ENCODE measurements around the gene FAM227B.
"Not testable (repeated sequence)": the region's sequence is repeated elsewhere in the genome, so short reads cannot be mapped to it uniquely, and the experiment has no call there.

The FAM227B gene

DNA sequence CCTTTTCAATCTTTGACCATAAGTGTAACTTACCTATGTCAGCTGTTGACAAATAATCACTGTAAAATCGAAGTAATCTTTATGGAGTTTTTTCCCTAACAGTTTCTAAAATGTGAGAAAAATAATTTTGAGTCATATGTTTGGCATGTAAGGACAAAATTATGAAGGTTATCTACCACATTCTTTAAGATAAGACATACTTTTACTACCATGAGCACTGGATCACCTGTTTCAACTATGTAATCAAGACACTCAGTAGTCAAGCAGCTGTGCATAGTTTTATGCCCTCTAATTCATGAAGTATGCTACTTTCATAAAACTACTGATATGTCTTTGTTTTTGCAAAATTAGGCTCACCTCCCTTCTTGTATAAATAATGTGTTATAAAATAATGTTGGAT is 185.4 kb downstream of the FAM227B start:
- DNase-seq, result no peak

DNA sequence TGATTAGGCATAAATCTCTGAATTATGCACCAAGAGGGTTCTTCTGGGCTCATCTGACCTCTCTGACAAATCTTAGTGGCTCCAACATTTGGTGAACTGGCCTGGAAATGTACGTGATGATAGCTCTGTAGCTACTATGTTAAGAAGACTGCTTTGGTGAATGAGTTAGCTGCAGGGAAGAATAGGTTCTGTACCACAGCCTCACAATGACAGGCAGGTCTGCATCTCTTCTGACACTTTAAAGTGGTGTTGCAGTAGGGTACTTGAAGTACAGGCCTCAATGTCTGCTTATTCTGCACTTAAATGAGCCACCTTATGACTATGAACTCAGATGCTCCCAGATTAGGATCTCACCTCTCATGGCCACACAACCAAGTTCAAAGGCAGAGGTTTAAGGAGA is 190.6 kb downstream of the FAM227B start:
- DNase-seq, result no peak

DNA sequence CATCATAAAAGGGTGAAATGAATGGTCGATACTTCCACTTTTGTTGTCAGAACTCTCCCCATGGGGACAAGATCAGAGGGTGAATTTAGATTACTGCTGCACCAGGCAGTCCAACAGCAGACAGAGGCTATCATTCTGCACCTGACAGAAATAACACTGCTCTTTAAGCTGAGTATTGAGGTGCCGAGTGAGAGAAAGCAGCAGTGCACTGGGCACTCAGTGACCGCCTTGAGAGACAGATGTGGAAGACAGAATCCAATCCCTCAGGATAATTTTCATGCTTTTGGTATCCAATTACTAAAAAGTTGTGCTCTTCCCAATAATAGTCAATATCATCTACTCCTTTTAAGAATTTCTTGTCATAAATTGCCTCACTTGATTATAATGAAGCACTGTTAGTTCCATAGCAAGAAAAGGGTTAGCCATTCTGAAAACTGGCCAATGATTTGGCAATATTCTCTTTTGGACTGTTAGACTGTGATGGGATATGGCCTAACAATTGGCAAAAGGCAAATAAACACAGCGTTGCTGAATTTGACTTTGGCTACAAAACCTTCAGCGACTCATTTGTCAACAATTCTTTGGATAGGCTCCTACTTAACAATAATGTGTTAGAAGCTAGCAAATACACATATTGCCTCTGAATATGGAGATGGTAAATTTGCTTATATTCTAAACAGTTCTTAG is 192.1 kb downstream of the FAM227B start:
- no peak for DNase-seq

DNA sequence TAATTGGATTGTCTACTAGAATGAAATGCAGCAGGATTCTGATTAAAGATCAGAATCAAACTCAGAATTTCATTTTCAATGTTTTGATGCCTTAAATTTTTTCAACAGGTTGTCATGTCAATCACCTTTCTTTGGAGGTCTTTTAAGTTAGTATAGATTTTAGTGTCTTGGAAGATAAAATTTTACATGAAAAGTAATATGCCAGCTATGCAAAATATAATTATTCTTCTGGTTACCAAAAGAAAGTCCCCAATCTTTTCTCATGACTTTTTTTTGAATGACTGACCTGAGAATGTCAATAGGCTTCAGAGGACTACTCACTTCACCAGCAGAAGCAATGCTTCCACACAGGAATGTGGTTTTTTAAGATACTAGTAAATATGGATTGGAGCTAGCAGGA is 193.2 kb downstream of the FAM227B start:
- no peak for DNase-seq

DNA sequence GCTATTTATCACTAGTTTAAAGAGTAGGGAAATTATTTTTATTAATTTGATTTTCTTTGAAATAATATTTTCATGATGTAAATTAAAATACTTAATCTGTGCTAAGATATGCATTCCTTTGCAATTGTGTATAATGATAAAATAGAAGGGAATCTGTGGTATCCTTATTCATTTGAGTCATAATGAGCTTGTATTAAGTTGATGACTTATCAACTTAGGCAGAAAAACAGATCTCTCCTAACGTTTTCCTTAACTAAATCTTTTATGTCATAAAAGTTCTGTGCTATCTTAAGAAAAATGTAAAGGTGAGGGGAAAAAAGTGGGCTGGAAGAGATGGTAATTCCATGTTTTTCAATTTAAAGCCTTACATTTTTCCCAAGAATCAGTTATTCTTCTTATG is 195.7 kb downstream of the FAM227B start:
- no peak for DNase-seq

DNA sequence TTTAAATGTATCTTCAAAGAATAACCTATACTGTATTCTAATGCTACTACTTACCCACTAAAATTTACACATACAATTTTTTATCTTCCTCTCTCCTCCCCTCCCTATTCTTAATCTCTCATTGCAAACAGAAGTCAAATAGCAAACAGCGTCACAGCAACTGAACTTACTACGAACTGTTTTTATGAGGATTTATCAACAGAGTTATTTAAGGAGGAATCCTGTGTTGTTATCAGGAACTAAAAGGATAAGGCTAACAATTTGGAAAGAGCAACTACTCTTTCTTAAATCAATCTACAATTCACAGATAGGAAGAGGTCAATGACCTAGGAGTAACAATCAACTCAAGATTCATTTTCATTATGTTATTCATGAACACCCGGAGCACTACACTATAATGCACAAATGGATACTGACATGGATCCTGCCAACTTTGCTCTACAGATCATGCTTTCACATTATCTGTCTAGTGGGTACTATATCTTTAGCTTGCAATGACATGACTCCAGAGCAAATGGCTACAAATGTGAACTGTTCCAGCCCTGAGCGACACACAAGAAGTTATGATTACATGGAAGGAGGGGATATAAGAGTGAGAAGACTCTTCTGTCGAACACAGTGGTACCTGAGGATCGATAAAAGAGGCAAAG is 196.6 kb downstream of the FAM227B start:
- no peak for DNase-seq

DNA sequence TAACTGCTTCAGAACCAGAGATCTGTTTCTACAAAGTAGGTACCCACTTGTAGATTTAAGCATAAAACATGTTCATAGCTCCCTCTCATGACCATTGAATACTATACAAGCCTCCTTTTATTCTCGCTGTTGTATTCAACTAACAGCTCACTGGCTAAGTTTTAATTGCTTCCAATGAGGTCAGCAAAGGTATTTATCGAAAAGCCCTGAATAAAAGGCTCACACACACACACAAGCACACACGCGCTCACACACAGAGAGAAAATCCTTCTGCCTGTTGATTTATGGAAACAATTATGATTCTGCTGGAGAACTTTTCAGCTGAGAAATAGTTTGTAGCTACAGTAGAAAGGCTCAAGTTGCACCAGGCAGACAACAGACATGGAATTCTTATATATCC is 197.6 kb downstream of the FAM227B start, which contains the start of gene FGF7:
TSS of gene FGF7 (plus strand) at position 222 of the 400 bp plus-strand sequence. CDS start 1,056 bp downstream, outside the sequence.
- DNase-seq, result no peak

DNA sequence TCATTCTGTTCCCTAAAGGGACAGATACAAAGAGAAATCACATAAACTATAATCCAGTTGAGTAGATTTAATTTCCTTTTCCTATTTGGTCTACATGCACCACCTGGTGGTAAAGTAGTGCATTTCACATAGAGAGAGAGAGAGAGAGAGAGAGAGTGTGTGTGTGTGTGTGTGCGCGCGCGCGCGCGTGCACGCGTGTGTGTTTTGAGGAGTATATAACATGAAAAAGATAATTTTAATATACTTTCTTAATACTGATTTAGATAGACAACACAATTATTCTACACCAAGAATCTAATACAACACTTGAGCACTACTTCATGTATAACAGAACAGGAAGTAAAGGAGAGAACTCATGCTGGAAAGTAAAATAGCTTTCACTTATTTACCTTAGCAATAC is 198.6 kb downstream of the FAM227B start:
- peak; percentile 59 for DNase-seq

DNA sequence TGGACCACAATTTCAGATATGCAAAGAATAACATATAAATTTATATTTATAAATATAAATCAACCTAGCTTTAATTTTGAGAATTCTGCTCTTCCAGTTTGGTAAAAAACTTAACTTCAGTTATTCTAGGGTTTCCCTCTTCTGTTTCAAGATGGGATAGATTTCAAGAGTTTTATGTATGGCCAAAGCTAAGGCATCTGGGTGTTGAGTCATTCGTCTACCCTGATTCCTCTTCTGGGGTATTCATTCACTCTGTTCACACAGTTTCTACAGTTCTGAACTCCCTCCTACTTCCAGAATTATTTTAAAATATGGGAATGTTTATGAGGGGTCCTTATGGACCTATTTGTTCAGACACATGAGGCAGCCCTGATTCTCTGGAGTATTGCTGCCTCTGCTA is 201.8 kb downstream of the FAM227B start:
- no peak for DNase-seq

DNA sequence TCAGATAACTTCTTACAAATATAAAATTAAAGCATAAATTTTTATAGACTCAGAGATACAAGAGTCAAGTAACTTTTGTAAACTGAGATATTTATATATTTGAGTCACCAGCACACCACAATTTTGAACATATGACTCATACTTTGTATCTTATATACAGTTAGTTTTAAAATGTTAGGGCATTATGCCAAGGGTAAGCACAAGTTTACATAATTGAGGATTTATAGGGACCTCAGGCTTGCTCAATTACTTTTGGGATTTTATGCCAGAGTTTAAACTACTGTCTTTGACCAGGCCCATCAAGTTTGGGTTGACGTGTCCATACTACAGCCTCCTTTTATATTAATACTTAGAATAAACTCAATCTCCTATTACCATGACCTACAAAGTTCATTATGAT is 205.0 kb downstream of the FAM227B start:
- DNase-seq, result no peak

DNA sequence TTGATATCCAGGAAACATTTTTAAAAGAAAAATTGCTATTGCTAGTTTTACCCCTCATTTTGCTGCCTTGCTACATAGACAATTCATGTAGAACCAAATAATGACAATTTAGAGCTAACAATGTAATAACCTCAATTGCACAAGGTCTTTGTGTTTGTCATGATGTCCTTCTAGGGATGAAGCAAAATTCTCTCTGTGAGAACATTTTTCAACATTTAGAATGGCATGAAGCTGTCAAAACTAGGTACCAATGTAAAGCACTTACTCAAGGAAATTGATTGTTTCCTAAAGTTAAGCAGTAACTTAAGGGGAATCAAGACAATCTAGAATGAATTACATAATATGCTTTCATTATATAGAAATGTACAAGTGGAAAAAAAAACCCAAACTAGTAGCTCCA is 205.5 kb downstream of the FAM227B start:
- no peak for DNase-seq

DNA sequence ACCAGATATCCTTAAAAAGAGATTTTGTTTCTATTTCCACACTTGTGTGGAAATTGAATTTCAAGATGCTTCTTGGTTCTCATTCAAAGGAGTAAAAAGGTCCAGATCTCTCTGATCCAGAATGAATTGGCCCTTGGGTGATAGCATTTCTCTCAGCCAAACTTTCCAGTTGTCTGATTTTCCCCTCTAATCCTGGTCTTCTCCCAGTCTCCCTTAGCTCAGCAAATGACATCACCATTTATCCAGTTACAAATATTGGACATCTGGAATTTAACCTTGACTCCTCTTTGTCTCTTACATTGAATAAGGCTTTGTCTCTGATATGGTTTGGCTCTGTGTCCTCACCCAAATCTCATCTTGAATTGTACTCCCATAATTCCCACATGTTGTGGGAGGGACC is 207.8 kb downstream of the FAM227B start:
- no peak for DNase-seq

DNA sequence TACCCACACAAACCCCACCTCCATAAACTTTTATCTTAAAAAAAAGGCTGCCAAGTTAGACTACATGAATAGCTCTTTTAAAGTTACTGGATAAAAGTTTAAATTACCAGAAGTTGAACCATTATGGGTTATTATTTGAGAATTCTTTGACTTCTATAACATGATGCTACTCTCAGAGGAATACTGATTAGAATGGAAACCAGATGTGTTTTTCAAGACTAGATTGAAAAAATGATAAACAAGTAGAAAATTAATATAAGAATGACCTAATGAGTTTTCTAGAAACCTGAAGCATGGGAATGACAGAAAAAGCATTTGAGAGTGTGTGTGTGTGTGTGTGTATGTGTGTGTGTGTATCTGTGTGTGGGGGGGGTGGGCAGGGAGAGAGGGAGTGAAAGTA is 210.0 kb downstream of the FAM227B start:
- DNase-seq, result no peak

DNA sequence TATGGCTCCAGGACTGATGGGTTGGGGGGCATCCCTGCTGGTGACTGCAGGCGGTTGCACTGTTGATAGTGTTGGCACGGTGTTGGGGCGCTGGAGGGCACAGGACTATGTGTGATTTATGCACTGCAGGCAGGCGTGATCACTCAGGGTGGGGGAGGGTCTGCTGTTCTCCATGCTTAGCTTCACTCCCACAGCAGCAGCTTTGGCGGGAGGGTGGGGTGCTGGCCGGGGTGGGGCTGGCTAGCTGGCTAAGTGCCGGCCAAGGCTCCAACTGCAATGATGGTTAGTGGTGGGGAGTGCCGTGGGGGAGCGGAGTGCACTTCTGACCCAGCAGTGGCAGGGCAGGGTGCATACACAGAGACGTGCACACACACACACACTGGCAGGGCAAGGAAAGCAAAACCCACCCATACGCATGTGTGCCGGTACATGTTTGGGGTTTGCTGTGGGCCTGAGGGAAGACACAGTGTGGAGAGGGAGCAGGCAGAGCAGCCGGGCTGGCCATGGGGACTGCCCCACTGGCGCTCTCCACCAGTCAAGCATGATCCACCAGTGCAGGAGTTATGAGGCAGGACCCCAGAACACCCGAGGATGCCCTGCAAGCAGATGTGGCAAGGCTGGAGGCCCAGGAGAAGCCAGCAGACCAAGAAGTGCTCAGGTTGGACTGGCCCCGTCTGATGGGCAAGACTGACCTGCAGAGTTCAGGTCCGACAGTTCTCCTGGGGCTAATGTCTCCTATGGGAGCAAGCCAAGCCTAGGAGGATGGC is 214.1 kb downstream of the FAM227B start:
- no peak for DNase-seq

DNA sequence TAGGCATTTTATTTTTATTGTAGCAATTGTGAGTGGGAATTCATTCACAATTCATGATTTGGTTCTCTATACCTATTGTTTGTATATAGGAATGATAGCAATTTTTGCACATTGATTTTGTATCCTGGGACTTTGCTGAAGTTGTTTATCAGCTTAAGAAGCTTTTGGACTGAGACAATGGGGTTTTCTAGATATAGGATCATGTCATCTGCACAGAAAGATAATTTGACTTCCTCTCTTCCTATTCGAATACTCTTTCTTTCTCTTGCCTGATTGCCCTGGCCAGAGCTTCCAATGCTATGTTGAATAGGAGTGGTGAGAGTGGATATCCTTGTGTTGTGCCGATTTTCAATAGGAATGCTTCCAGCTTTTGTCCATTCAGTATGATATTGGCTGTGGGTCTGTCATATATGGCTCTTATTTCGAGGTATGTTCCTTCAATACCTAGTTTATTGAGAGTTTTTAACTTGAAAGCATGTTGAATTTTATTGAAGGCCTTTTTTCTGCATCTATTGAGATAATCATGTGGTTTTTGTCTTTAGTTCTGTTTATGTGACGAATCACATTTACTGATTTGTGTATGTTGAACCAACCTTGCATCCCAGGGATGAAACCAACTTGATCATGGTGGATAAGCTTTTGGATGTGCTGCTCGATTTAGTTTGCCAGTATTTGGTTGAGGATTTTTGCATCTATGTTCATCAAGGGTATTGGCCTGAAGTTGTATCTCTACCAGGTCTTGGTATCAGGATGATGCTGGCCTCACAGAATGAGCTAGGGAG is 217.9 kb downstream of the FAM227B start:
- not testable (repeated sequence) for DNase-seq

DNA sequence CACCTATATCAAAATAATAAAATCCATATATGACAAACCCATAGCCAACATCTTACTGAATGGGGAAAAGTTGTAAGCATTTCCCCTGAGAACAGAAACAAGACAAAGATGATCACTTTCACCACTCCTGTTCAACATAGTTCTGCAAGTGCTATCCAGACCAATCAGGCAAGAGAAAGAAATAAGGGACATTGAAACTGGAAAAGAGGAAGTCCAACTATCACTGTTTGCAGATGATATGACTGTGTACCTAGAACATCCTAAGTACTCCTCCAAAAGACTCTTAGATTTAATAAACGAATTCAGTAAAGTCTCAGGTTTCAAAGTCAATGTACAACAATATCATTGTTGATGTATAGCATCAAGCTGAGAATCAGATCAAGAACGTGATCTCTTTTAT is 233.1 kb downstream of the FAM227B start:
- no peak for DNase-seq

DNA sequence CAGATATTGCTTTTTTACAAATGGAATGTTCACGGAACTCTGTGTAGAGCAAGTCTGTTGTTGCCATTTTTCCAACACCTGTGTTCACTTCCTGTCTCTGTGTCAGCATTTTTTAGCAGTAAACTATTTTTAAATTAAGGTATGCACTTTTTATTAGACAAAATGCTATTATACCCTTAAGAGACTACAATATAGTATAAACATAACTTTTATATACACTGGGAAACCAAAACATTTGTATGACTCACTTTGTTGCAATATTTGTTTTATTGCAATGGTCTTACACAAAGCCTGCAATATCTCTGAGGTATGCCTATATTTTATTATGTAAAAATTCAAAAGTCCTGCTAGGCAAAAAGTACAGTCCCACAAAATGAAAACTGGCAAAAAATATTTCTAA is 237.4 kb downstream of the FAM227B start:
- DNase-seq, result no peak

DNA sequence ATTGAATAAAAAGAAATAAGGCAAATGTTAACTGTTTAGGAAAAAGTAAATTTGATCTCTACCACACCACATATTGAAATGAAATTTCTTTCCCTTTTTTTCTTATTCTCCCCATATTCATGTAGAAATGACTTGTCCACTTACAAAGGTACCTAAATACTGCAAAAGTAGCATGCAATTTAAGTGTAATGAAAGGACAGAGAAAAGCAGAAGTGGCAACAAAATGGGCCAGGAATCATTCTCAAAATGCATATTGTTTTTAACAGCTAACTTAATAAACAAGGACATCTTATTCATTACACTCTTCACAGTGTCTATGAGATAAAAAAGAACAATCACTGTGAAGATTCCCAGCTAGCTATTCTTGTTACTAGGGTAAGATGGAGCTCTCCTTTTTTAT is 238.2 kb downstream of the FAM227B start:
- no peak for DNase-seq

DNA sequence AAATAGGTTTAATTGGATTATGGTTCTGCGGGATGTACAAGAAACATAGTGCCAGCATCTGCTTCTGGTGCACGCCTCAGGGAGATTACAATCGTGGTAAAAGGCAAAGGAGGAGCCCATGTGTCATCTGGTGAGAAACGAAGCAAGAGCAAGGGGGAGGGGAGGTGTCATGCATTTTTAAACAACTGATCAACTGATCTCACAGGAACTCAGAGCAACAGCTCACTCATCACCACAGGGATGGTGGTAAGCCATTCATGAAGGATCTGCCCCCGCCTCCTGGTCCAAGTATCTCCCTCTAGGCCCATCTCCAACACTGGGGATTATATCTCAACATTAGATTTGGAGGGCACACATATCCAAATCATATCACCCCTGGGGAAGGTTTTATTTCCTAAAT is 239.7 kb downstream of the FAM227B start:
- DNase-seq, result no peak

DNA sequence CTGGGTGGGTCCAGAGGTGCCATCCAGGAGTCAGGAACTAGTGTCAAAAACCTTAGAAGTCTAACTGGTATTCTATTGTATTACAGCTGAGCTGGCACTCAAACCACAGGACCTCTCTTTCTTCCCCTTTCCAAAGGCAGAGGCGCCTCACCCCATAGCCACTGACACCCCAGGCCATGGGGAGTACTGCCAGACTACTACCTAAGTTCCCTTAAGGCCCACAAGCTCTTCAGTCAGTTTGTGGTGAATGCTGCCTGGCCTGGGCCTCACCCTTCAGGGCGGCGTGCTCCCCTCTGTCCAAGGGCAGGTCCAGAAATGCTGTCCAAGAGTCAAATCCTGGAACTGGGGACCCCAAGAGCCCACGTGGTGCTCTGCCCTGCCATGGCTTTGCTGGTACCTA is 240.6 kb downstream of the FAM227B start:
- no peak for DNase-seq

DNA sequence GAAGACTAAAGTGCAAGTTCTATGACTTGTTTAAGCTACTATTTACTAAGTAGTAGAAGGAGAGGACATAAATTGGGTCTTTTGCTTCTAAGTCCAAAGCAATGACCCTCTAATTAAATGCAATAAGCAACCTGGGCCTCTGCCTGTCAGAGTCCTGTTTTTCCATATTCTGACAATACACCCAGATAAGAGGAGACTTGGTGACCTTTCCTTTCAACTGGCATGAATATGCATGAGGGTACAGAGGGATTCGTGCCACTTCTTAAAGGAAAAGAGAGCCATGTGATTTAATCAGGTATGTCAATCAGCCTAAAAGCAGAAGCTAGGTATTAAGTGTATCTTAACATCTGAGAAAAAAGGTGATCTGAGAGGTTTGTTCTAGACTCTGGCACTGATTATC is 248.3 kb downstream of the FAM227B start:
- DNase-seq, result no peak

DNA sequence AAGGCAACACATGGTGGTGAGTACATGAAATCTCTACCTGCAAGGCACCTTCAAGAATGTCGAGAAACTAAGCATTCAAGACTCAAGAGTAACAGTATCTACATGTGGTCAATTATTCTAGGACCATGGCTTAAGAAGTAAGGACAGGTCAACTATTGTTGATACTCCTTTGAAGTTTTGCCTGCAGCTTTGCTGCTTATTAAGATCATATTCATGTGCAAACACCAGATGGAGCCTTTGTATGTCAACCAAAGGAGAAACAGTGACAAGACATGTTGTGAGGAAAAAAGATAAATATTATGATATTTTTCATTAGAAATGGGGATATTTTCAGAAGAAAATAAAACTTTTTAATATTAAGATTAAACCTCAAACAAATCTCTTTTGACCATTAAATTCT is 249.8 kb downstream of the FAM227B start:
- DNase-seq, result no peak

DNA sequence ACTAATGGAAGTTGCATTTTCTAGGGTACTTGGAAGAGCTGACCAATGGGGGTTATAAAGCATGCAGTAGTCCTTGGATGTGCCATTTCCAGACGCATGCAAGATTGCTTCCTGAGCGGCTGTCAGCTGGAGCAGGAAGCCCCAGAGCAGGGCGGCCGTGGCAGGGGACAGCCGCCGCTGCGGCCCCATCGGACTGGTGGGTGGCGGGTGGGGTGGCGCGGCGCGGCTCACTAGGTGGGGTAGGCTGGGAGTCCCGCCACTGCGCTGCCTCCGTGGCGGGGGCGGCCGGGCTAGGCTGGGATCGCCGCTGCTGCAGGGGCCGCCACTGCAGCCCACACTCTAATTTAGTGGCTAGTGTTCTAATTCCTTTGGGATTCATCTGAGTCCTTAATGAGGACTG is 254.1 kb downstream of the FAM227B start:
- DNase-seq, result no peak
